ENCODE results near the gene RASAL2.

Gene RASAL2

GRCh38 chr1:178396789-178397188 is 302.9 kb downstream of the RASAL2 start:
- ChIA-PET CTCF (no interaction called here), POLR2A (no interaction called here)
- DNase-seq (ENCODE audit: extremely low spot score) = no peak
- TF ChIP-seq FOXK2 (IDR thresholded peaks at IDR 0.05) (no peak), HDGF (IDR thresholded peaks at IDR 0.05; ENCODE audit: borderline replicate concordance) (no peak), NFRKB (IDR thresholded peaks at IDR 0.05) (no peak), FOXM1 (IDR thresholded peaks at IDR 0.05; ENCODE audit: borderline replicate concordance) (no peak), PKNOX1 (IDR thresholded peaks at IDR 0.05) (no peak), L3MBTL2 (conservative IDR thresholded peaks at IDR 0.05) (no peak), FOXA1 (IDR thresholded peaks at IDR 0.05) (no peak), BHLHE40 (IDR thresholded peaks at IDR 0.05; ENCODE audit: borderline replicate concordance) (no peak), LEF1 (IDR thresholded peaks at IDR 0.05; ENCODE audit: borderline replicate concordance) (no peak), SUZ12 (IDR thresholded peaks at IDR 0.05) (no peak), ZNF384 (IDR thresholded peaks at IDR 0.05) (no peak), SP1 (IDR thresholded peaks at IDR 0.05) (no peak), CTBP1 (IDR thresholded peaks at IDR 0.05; ENCODE audit: borderline replicate concordance) (no peak), ELF4 (IDR thresholded peaks at IDR 0.05) (no peak), TARDBP (IDR thresholded peaks at IDR 0.05) (no peak), ARNT (IDR thresholded peaks at IDR 0.05) (no peak)

GRCh38 chr1:178397678-178398077 is 303.8 kb downstream of the RASAL2 start:
- ChIA-PET POLR2A (no interaction called here), CTCF (no interaction called here)

GRCh38 chr1:178399177-178399728 is 305.3 kb downstream of the RASAL2 start:
- no peak for TF ChIP-seq BHLHE40 (IDR thresholded peaks at IDR 0.05; ENCODE audit: borderline replicate concordance)
- no peak for TF ChIP-seq TARDBP (IDR thresholded peaks at IDR 0.05)
- TF ChIP-seq L3MBTL2 (conservative IDR thresholded peaks at IDR 0.05) = no peak
- no peak for TF ChIP-seq LEF1 (IDR thresholded peaks at IDR 0.05; ENCODE audit: borderline replicate concordance)
- no peak for TF ChIP-seq SUZ12 (IDR thresholded peaks at IDR 0.05)
- no peak for TF ChIP-seq ZNF384 (IDR thresholded peaks at IDR 0.05)
- TF ChIP-seq FOXA1 (IDR thresholded peaks at IDR 0.05) = no peak
- TF ChIP-seq FOXK2 (IDR thresholded peaks at IDR 0.05) = no peak
- no peak for TF ChIP-seq PKNOX1 (IDR thresholded peaks at IDR 0.05)
- no peak for TF ChIP-seq NFRKB (IDR thresholded peaks at IDR 0.05)
- TF ChIP-seq SP1 (IDR thresholded peaks at IDR 0.05) = no peak
- no peak for TF ChIP-seq CTBP1 (IDR thresholded peaks at IDR 0.05; ENCODE audit: borderline replicate concordance)
- ChIA-PET CTCF (no interaction called here), POLR2A (no interaction called here)
- DNase-seq (ENCODE audit: extremely low spot score) = no peak

More at GRCh38 chr1:178397678-178398077, 303.8 kb downstream of the RASAL2 start:
- DNase-seq (ENCODE audit: extremely low spot score) = no peak
- TF ChIP-seq SP1 (IDR thresholded peaks at IDR 0.05) (no peak), BHLHE40 (IDR thresholded peaks at IDR 0.05; ENCODE audit: borderline replicate concordance) (no peak), PKNOX1 (IDR thresholded peaks at IDR 0.05) (no peak), ZNF384 (IDR thresholded peaks at IDR 0.05) (no peak), FOXK2 (IDR thresholded peaks at IDR 0.05) (no peak), HDGF (IDR thresholded peaks at IDR 0.05; ENCODE audit: borderline replicate concordance) (no peak)

- TF ChIP-seq FOXM1 (IDR thresholded peaks at IDR 0.05; ENCODE audit: borderline replicate concordance) (no peak), LEF1 (IDR thresholded peaks at IDR 0.05; ENCODE audit: borderline replicate concordance) (no peak), SUZ12 (IDR thresholded peaks at IDR 0.05) (no peak), ZNF384 (IDR thresholded peaks at IDR 0.05) (no peak), PKNOX1 (IDR thresholded peaks at IDR 0.05) (no peak), NFRKB (IDR thresholded peaks at IDR 0.05) (no peak), TARDBP (IDR thresholded peaks at IDR 0.05) (no peak), ARNT (IDR thresholded peaks at IDR 0.05) (no peak), L3MBTL2 (conservative IDR thresholded peaks at IDR 0.05) (no peak), ELF4 (IDR thresholded peaks at IDR 0.05) (no peak), HDGF (IDR thresholded peaks at IDR 0.05; ENCODE audit: borderline replicate concordance) (no peak), CTBP1 (IDR thresholded peaks at IDR 0.05; ENCODE audit: borderline replicate concordance) (no peak), BHLHE40 (IDR thresholded peaks at IDR 0.05; ENCODE audit: borderline replicate concordance) (no peak), FOXA1 (IDR thresholded peaks at IDR 0.05) (no peak), SP1 (IDR thresholded peaks at IDR 0.05) (no peak)
- CTCF ChIA-PET = no interaction called here
- POLR2A ChIA-PET = no interaction called here
Observed at GRCh38 chr1:178405137-178405536, 311.2 kb downstream of the RASAL2 start.

GRCh38 chr1:178407215-178407614 is 313.3 kb downstream of the RASAL2 start:
- DNase-seq (ENCODE audit: extremely low spot score) = no peak
- ChIA-PET CTCF (no interaction called here), POLR2A (no interaction called here)
- TF ChIP-seq SUZ12 (IDR thresholded peaks at IDR 0.05) (no peak), ELF4 (IDR thresholded peaks at IDR 0.05) (no peak), PKNOX1 (IDR thresholded peaks at IDR 0.05) (no peak), NFRKB (IDR thresholded peaks at IDR 0.05) (no peak), CTBP1 (IDR thresholded peaks at IDR 0.05; ENCODE audit: borderline replicate concordance) (no peak), BHLHE40 (IDR thresholded peaks at IDR 0.05; ENCODE audit: borderline replicate concordance) (no peak), FOXA1 (IDR thresholded peaks at IDR 0.05) (no peak), ARNT (IDR thresholded peaks at IDR 0.05) (no peak), TARDBP (IDR thresholded peaks at IDR 0.05) (no peak), LEF1 (IDR thresholded peaks at IDR 0.05; ENCODE audit: borderline replicate concordance) (no peak), ZNF384 (IDR thresholded peaks at IDR 0.05) (no peak), HDGF (IDR thresholded peaks at IDR 0.05; ENCODE audit: borderline replicate concordance) (no peak)

More at GRCh38 chr1:178405137-178405536, 311.2 kb downstream of the RASAL2 start:
- no peak for DNase-seq (ENCODE audit: extremely low spot score)

Measured in HEK293T (cell line).